A549 (cell line): ENCODE measurements around the gene NDUFB7.

Experiments
- CEBPB ChIP-seq, 2 experiments: fragments of >200 bp in 1 of 2; sonication (Bioruptor Twin) in 1 of 2; formaldehyde crosslinking in 1 of 2; IDR thresholded peaks; 2 replicates each; pipeline ENCODE4 v1.6.1; 2012 to 2016
- EP300 ChIP-seq, 2 experiments: fragments of >200 bp; sonication (Bioruptor Twin); formaldehyde crosslinking; IDR thresholded peaks; 2 replicates in 1 of 2; 3 replicates in 1 of 2; pipeline ENCODE4 v1.6.1; 2016 to 2017
- KDM5A ChIP-seq: fragments of 200-600 bp; sonication (generic); IDR thresholded peaks from 2 replicates; pipeline ENCODE4 v1.6.1; 2016; ENCODE audit warnings: antibody characterized with exemption, mild to moderate bottlenecking
- POLR2A ChIP-seq: IDR thresholded peaks from 2 replicates; pipeline ENCODE4 v1.6.1; 2012; ENCODE audit warnings: mild to moderate bottlenecking, low read length
- RAD21 ChIP-seq, 2 experiments: fragments of >200 bp in 1 of 2; sonication (Bioruptor Twin) in 1 of 2; formaldehyde crosslinking in 1 of 2; IDR thresholded peaks in 1 of 2; conservative IDR thresholded peaks in 1 of 2; 2 replicates in 1 of 2; 3 replicates in 1 of 2; pipeline ENCODE4 v1.6.1; 2012 to 2018; ENCODE audit warnings: inconsistent platforms in 1 of 2
- RARB ChIP-seq: fragments of 250-450 bp; sonication (Bioruptor Pico); IDR thresholded peaks from 2 replicates; pipeline ENCODE4 v1.8.0; 2021; ENCODE audit warnings: mild to moderate bottlenecking, moderate library complexity
- SMC3 ChIP-seq: fragments of >200 bp; sonication (Bioruptor Twin); formaldehyde crosslinking; IDR thresholded peaks from 3 replicates; pipeline ENCODE4 v1.6.1; 2018; ENCODE audit warnings: inconsistent platforms
- ZFP36 ChIP-seq: fragments of 450-650 bp; IDR thresholded peaks from 2 replicates; pipeline ENCODE4 v1.6.1; 2014; ENCODE audit warnings: borderline replicate concordance; ENCODE audit not compliant: partially characterized antibody
- ZSCAN20 ChIP-seq: fragments of 250-450 bp; sonication (Bioruptor Pico); IDR thresholded peaks from 2 replicates; pipeline ENCODE4 v1.8.0; 2022; ENCODE audit warnings: mild to moderate bottlenecking, moderate library complexity
- TF ChIP-seq, protein P1 (sequence below): fragments of >200 bp; sonication (Bioruptor Twin); formaldehyde crosslinking; IDR thresholded peaks from 3 replicates; pipeline ENCODE4 v1.5.1; 2016
- TF ChIP-seq, protein P2 (sequence below): fragments of 250-450 bp; sonication (Bioruptor Pico); IDR thresholded peaks from 2 replicates; pipeline ENCODE4 v1.5.0; 2020; ENCODE audit warnings: low read depth, mild to moderate bottlenecking, moderate library complexity
- TF ChIP-seq, protein P3 (sequence below): fragments of 200-600 bp; sonication (generic); IDR thresholded peaks from 2 replicates; pipeline ENCODE4 v1.6.1; 2016; ENCODE audit warnings: antibody characterized with exemption, mild to moderate bottlenecking, moderate library complexity

DNA sequence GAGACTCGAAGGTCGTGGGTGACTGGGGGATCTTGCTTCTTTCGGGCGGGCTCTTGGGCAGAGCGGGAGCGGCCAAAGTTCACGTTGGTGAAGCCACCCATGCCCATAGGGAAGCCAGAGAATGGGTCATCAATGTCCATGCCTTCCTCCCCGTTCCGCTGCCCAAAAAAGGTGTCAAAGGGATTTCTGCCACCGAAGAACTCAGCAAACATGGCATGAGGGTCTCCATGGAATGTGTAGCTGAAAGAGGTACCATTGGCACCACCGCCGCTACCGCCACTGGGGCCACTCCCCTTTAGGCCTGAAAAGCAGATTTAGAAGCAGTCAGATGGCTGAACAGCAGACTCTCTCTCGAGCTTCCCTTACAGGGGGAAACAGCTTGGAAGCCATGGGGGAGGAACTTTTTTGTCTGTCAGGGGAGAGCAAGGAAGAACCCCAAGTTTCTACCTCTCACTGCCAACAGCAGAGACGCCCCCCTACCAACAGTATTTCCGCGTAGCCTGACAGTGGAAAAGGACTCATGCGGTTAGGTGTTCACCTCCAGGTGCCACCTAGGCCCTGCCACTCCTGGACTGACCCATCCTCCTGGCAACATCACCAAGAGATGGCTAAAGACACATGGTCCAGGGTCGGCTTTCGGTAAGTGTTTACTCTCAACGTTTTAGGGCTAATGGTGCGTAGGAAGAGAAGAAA is 55.0 kb downstream of the NDUFB7 start:
- TF ChIP-seq, protein P1, sequence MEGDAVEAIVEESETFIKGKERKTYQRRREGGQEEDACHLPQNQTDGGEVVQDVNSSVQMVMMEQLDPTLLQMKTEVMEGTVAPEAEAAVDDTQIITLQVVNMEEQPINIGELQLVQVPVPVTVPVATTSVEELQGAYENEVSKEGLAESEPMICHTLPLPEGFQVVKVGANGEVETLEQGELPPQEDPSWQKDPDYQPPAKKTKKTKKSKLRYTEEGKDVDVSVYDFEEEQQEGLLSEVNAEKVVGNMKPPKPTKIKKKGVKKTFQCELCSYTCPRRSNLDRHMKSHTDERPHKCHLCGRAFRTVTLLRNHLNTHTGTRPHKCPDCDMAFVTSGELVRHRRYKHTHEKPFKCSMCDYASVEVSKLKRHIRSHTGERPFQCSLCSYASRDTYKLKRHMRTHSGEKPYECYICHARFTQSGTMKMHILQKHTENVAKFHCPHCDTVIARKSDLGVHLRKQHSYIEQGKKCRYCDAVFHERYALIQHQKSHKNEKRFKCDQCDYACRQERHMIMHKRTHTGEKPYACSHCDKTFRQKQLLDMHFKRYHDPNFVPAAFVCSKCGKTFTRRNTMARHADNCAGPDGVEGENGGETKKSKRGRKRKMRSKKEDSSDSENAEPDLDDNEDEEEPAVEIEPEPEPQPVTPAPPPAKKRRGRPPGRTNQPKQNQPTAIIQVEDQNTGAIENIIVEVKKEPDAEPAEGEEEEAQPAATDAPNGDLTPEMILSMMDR = no peak
- TF ChIP-seq RAD21 (conservative IDR thresholded peaks at IDR 0.05 in 1 of 2, IDR thresholded peaks at IDR 0.05 in 1 of 2) = no peak
- TF ChIP-seq KDM5A = no peak
- TF ChIP-seq, protein P2, sequence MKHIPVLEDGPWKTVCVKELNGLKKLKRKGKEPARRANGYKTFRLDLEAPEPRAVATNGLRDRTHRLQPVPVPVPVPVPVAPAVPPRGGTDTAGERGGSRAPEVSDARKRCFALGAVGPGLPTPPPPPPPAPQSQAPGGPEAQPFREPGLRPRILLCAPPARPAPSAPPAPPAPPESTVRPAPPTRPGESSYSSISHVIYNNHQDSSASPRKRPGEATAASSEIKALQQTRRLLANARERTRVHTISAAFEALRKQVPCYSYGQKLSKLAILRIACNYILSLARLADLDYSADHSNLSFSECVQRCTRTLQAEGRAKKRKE = no peak
- TF ChIP-seq POLR2A = no peak
- TF ChIP-seq, protein P3, sequence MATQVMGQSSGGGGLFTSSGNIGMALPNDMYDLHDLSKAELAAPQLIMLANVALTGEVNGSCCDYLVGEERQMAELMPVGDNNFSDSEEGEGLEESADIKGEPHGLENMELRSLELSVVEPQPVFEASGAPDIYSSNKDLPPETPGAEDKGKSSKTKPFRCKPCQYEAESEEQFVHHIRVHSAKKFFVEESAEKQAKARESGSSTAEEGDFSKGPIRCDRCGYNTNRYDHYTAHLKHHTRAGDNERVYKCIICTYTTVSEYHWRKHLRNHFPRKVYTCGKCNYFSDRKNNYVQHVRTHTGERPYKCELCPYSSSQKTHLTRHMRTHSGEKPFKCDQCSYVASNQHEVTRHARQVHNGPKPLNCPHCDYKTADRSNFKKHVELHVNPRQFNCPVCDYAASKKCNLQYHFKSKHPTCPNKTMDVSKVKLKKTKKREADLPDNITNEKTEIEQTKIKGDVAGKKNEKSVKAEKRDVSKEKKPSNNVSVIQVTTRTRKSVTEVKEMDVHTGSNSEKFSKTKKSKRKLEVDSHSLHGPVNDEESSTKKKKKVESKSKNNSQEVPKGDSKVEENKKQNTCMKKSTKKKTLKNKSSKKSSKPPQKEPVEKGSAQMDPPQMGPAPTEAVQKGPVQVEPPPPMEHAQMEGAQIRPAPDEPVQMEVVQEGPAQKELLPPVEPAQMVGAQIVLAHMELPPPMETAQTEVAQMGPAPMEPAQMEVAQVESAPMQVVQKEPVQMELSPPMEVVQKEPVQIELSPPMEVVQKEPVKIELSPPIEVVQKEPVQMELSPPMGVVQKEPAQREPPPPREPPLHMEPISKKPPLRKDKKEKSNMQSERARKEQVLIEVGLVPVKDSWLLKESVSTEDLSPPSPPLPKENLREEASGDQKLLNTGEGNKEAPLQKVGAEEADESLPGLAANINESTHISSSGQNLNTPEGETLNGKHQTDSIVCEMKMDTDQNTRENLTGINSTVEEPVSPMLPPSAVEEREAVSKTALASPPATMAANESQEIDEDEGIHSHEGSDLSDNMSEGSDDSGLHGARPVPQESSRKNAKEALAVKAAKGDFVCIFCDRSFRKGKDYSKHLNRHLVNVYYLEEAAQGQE = no peak
- TF ChIP-seq ZSCAN20 (CRISPR knock-in tag) = no peak
- no peak for TF ChIP-seq CEBPB (IDR thresholded peaks at IDR 0.05)
- no peak for TF ChIP-seq RARB (CRISPR knock-in tag)
- no peak for TF ChIP-seq EP300 (IDR thresholded peaks at IDR 0.05)
- TF ChIP-seq SMC3 = no peak
- no peak for TF ChIP-seq ZFP36
